B cell (primary cell): Measurements from ENCODE around the gene IMPA2. TPM values are rescaled to one million over a fixed set of nuclear protein-coding genes. Genes with fewer than 3 reads are reported as not detected.

Experiments
- ATAC-seq: fragments of 200-7000 bp; cut with Tn5 transposase; one replicate; pipeline ENCODE4 v1.10.0; 2021; ENCODE audit warnings: low read depth, mild to moderate bottlenecking, moderate number of reproducible peaks, moderate library complexity
- CTCF ChIA-PET: fragments of 350-600 bp; sonication (Branson Sonifier 250); formaldehyde crosslinking; loops from one replicate; lab custom pipeline; 2021; ENCODE audit warnings: antibody characterized with exemption, inconsistent platforms; lab: Charles Lee
- POLR2A ChIA-PET: fragments of 350-600 bp; sonication (Branson Sonifier 250); formaldehyde crosslinking; loops from one replicate; lab custom pipeline; 2021; ENCODE audit warnings: antibody characterized with exemption; lab: Charles Lee
- DNase-seq: peaks from one replicate; pipeline ENCODE4 v3.0.0; 2013
- H2AFZ ChIP-seq: 2 replicates; pipeline ENCODE4 v1.6.1; 2012; ENCODE audit warnings: mild to moderate bottlenecking, low read depth, low read length; ENCODE audit not compliant: insufficient read depth, poor library complexity, severe bottlenecking
- H3K27ac ChIP-seq, 2 donors: 1 replicate in 1 of 2; 2 replicates in 1 of 2; pipeline ENCODE4 v1.5.1; 2012 to 2013; ENCODE audit warnings: low read length in 2 of 2, mild to moderate bottlenecking in 2 of 2, moderate library complexity in 1 of 2
- H3K27me3 ChIP-seq, 4 experiments: fragments of 200-600 bp in 1 of 4; sonication (generic) in 1 of 4; replicated peaks in 1 of 4; 1 replicate in 2 of 4; 2 replicates in 2 of 4; pipeline versions ENCODE4 v1.6.1 to v1.7.0; 2013 to 2016; ENCODE audit warnings: low read length in 3 of 4, mild to moderate bottlenecking in 2 of 4, mixed read lengths in 1 of 4, moderate library complexity in 1 of 4; ENCODE audit not compliant: insufficient read depth in 4 of 4, control insufficient read depth in 3 of 4; ENCODE audit errors: control extremely low read depth in 1 of 4
- H3K36me3 ChIP-seq, 2 experiments: replicated peaks in 1 of 2; 1 replicate in 1 of 2; 2 replicates in 1 of 2; pipeline versions ENCODE4 v1.6.1 to v1.7.1; 2013; ENCODE audit warnings: low read length in 1 of 2; ENCODE audit not compliant: insufficient read depth in 2 of 2, control insufficient read depth in 1 of 2; ENCODE audit errors: control extremely low read depth in 1 of 2, extremely low read depth in 1 of 2
- H3K4me1 ChIP-seq, 2 donors: fragments of 200-600 bp in 1 of 2; sonication (generic) in 1 of 2; 1 replicate in 1 of 2; 2 replicates in 1 of 2; pipeline versions ENCODE4 v1.5.1 to v1.6.1; 2013 to 2017; ENCODE audit warnings: low read length in 2 of 2; ENCODE audit not compliant: control insufficient read depth in 2 of 2, insufficient read depth in 2 of 2
- H3K4me2 ChIP-seq: replicated peaks from 2 replicates; pipeline ENCODE3; 2012; ENCODE audit warnings: mild to moderate bottlenecking, low read depth, low read length; ENCODE audit not compliant: poor library complexity, severe bottlenecking
- H3K4me3 ChIP-seq, 5 experiments: fragments of 200-600 bp in 1 of 5; sonication (generic) in 1 of 5; 1 replicate in 3 of 5; 2 replicates in 2 of 5; pipeline versions ENCODE4 v1.5.1 to v1.7.0; 2011 to 2016; ENCODE audit warnings: low read length in 4 of 5, mild to moderate bottlenecking in 4 of 5, low read depth in 2 of 5, control low read depth in 1 of 5, moderate library complexity in 1 of 5; ENCODE audit not compliant: insufficient read depth in 1 of 5; ENCODE audit errors: control extremely low read depth in 1 of 5, extremely low read depth in 1 of 5
- H3K79me2 ChIP-seq: fragments of 200-600 bp; sonication (generic); one replicate; pipeline ENCODE4 v1.6.0; 2016; ENCODE audit warnings: low read length; ENCODE audit not compliant: control insufficient read depth, insufficient read depth
- H3K9ac ChIP-seq: fragments of 200-600 bp; sonication (generic); 2 replicates; pipeline ENCODE4 v1.6.1; 2017; ENCODE audit warnings: mild to moderate bottlenecking, low read length, moderate library complexity
- H3K9me3 ChIP-seq, 3 donors: one replicate each; pipeline versions ENCODE4 v1.6.1 to v1.7.1; 2013; ENCODE audit warnings: low read length in 2 of 3; ENCODE audit not compliant: control insufficient read depth in 2 of 3, insufficient read depth in 1 of 3; ENCODE audit errors: control extremely low read depth in 1 of 3
- H4K20me1 ChIP-seq: 2 replicates; pipeline ENCODE4 v1.6.0; 2012; ENCODE audit warnings: mild to moderate bottlenecking, low read length; ENCODE audit not compliant: insufficient read depth, control insufficient read depth, poor library complexity, severe bottlenecking
- H3K27ac Mint-ChIP-seq: one replicate; pipeline ENCODE4 v1.8.0; 2021; ENCODE audit warnings: mixed read lengths
- H3K27me3 Mint-ChIP-seq: one replicate; pipeline ENCODE4 v1.8.0; 2021; ENCODE audit warnings: mixed read lengths
- H3K4me1 Mint-ChIP-seq: one replicate; pipeline ENCODE4 v1.8.0; 2021; ENCODE audit warnings: mixed read lengths
- H3K4me3 Mint-ChIP-seq: one replicate; pipeline ENCODE4 v1.8.0; 2021; ENCODE audit warnings: mixed read lengths
- H3K9me3 Mint-ChIP-seq: one replicate; pipeline ENCODE4 v1.8.0; 2022; ENCODE audit warnings: mixed read lengths; ENCODE audit not compliant: insufficient read depth
- CTCF ChIP-seq: fragments of 200-600 bp; IDR thresholded peaks from one replicate; pipeline ENCODE4 v1.8.0; 2022; ENCODE audit warnings: antibody characterized with exemption, mild to moderate bottlenecking
- EZH2 ChIP-seq: IDR thresholded peaks from 2 replicates; pipeline ENCODE4 v1.6.1; 2012; ENCODE audit warnings: borderline replicate concordance, low read depth, mild to moderate bottlenecking, moderate library complexity, low read length; ENCODE audit not compliant: insufficient read depth, poor library complexity, severe bottlenecking
- WGBS: methylation state at CpG from one replicate; pipeline ENCODE4 v1.1.5; 2013; ENCODE audit warnings: missing lambda C conversion rate; ENCODE audit not compliant: insufficient coverage; 5-methylcytosine and 5-hydroxymethylcytosine counted together
- intact Hi-C: fragments of 100-400 bp; cut with micrococcal nuclease; formaldehyde crosslinking; loops from one replicate; pipeline ENCODE4 v1.10.0; 2022
- polyA plus RNA-seq: library from polyadenylated mRNA; depleted of rRNA; stranded (reverse); fragments of >200 nt; gene quantifications from 2 replicates; pipeline ENCODE4 v1.2.3, GENCODE V29; 2012
- total RNA-seq, 2 donors: library from RNA; stranded (reverse); fragments of 120-200 nt in 1 of 2; gene quantifications; 1 replicate in 1 of 2; 2 replicates in 1 of 2; pipeline versions ENCODE4 v1.2.3 to v1.2.4, GENCODE V29; 2013 to 2022

Gene IMPA2
- total and polyA plus RNA-seq, 2 donors (not counting 1 experiment from before 2014, with no cell fraction given), result 8.0 to 11.7 TPM

DNA sequence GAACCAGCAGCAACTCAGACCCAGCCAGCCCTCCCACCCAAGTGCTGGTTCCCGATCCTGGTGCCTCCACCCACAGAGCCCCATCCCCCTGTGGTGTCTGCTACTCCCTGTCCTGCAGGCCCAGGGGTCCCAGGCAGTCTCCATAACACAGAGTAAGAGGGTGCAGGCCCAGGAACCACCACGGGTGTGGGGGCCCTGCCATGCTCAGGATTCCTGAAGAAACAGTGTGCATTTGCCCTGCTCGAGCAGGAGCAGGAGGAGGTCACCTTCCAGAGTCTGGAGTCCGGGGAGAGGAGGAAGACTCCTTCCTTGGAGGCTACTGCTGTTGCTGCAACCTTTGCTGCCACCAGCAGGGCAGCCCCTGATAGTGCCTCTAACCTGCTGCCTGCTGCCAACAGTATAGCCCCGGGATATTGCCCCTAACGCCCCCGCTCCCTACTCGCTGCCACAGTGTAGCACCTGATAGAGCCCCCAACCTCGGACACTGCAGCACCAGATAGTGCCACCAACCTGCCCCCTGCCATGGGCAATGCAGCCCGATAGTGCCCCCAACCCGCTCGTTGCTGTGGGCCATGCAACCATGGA, 65.5 kb downstream of the IMPA2 start:
- TF ChIP-seq EZH2 (no peak), CTCF (no peak)
- DNase-seq (no peak), ATAC-seq (no peak)
- Histone ChIP-seq H3K27me3 (peaks cover 0 to 3% (median 0%) of the 10 kb centered on the region in 4 experiments), H4K20me1 (no peaks in the 10 kb centered on the region), H3K79me2 (no peaks in the 10 kb centered on the region), H3K4me2 (no peak overlapping the region), H3K4me1 (peaks cover 28 to 34% of the 10 kb centered on the region in 2 donors), H3K27ac (no peak overlapping the region), H3K36me3 (no peaks in the 10 kb centered on the region), H3K9ac (no peak overlapping the region), H3K4me3 (no peak overlapping the region), H3K9me3 (peaks cover 0 to 3% (median 0%) of the 10 kb centered on the region in 3 donors), H2AFZ (no peak overlapping the region)
- no peak overlapping the region for H3K4me3 Mint-ChIP-seq
- peak overlapping the region; percentile 41 for H3K27ac Mint-ChIP-seq
- no peaks in the 10 kb centered on the region for H3K9me3 Mint-ChIP-seq
- intact Hi-C loops, result no loop called here
- peaks cover 3% of the 10 kb centered on the region for H3K27me3 Mint-ChIP-seq
- WGBS, result 94% methylated on average over 11 of the region's 12 CpGs
- POLR2A ChIA-PET, result no interaction called here
- CTCF ChIA-PET, result no interaction called here
- peaks cover 35% of the 10 kb centered on the region for H3K4me1 Mint-ChIP-seq

DNA sequence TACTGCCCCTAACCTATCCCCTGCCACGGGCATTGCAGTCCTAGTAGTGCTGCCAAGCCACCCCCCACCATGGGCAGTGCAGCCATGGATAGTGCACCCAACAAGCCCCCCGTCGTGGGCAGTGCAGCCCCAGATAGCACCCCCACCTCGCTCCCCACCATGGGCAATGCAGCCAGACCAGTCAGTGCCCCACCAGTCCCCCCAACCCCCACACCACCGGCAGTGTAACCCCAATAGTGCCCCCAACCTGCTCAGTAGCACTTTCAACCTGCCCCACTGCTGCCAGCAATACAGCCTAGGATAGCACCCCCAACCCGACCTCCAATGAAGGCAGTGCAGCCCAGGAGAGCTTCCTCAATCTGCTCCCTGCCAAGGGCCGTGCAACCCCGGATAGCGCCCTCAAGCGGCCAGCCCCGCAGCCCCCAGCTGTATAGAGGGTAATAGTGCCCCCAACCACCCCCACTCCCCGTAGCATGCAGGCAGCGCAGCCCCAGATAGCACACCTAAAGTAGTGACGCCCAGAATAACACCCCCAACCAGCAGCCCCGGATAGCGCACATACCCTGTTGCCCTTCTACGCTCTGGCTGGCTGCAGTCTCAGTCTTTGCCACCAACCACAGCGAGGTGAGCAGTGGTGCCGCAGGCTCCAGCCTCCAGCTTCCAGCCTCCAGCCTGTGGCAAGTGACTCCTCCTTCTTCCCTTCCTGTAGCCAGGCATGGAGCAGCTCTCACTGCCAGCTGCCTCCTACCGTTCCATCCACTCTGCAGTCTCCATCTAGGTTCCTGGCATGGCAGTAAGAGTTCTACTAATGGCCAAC, 66.9 kb downstream of the IMPA2 start:
- ATAC-seq (no peak), DNase-seq (no peak)
- 88% methylated on average over 16 of the region's 20 CpGs for WGBS
- Mint-ChIP-seq H3K4me3 (no peak overlapping the region), H3K27ac (peak overlapping the region; percentile 70), H3K27me3 (no peaks in the 10 kb centered on the region), H3K4me1 (peaks cover 44% of the 10 kb centered on the region), H3K9me3 (no peaks in the 10 kb centered on the region)
- Histone ChIP-seq H3K4me2 (no peak overlapping the region), H3K79me2 (no peaks in the 10 kb centered on the region), H3K9ac (no peak overlapping the region), H2AFZ (no peak overlapping the region), H3K4me3 (no peak overlapping the region), H3K9me3 (peaks cover 0 to 3% (median 0%) of the 10 kb centered on the region in 3 donors), H3K27me3 (peaks cover 0 to under 1% (median 0%) of the 10 kb centered on the region in 4 experiments), H3K36me3 (no peaks in the 10 kb centered on the region), H3K27ac (no peak overlapping the region), H4K20me1 (no peaks in the 10 kb centered on the region), H3K4me1 (peaks cover 33 to 41% of the 10 kb centered on the region in 2 donors)
- ChIA-PET POLR2A (no interaction called here), CTCF (interaction anchor here (4.7 kb wide), 1 partner anchor 9 kb away, joined by 50 read pairs; no protein-coding TSS in a partner anchor)
- no peak for TF ChIP-seq CTCF
- TF ChIP-seq EZH2, result no peak
- intact Hi-C loops, result no loop called here
